T-cell (primary cell): Measurements from ENCODE around the gene RPS14. TPM values are rescaled to one million over a fixed set of nuclear protein-coding genes. Genes with fewer than 3 reads are reported as not detected.

Experiments
- ATAC-seq, 4 experiments: fragments of 200-7000 bp in 3 of 4; fragments of 150-1000 bp in 1 of 4; cut with Tn5 transposase; replicated peaks in 1 of 4; 1 replicate in 3 of 4; 2 replicates in 1 of 4; pipeline ENCODE4 v1.10.0; 2021; ENCODE audit warnings: moderate library complexity in 3 of 4, mild to moderate bottlenecking in 2 of 4, moderate number of reproducible peaks in 1 of 4
- CTCF ChIA-PET, 2 donors: fragments of 300-600 bp; sonication (Branson Sonifier 250); formaldehyde crosslinking; loops; one replicate each; lab custom pipeline; 2022; ENCODE audit warnings: antibody characterized with exemption in 2 of 2; lab: Charles Lee
- POLR2A ChIA-PET, 2 donors: fragments of 300-600 bp; sonication (Branson Sonifier 250); formaldehyde crosslinking; loops; one replicate each; lab custom pipeline; 2022; ENCODE audit warnings: antibody characterized with exemption in 2 of 2; lab: Charles Lee
- DNase-seq, 35 experiments: peaks; one replicate each; pipeline versions ENCODE4 v3.0.0 to v3.0.0-alpha.2; 2013 to 2023
- H3K27ac ChIP-seq: one replicate; pipeline ENCODE4 v1.5.1; 2013; ENCODE audit warnings: low read length
- H3K27me3 ChIP-seq, 2 experiments: replicated peaks in 1 of 2; 1 replicate in 1 of 2; 2 replicates in 1 of 2; pipeline versions ENCODE4 v1.6.1 to v1.7.0; 2013; ENCODE audit warnings: low read length in 1 of 2, mixed read lengths in 1 of 2; ENCODE audit not compliant: control insufficient read depth in 2 of 2, insufficient read depth in 2 of 2; ENCODE audit errors: extremely low read depth in 1 of 2
- H3K36me3 ChIP-seq, 2 donors: 1 replicate in 1 of 2; 2 replicates in 1 of 2; pipeline versions ENCODE4 v1.6.1 to v1.7.0; 2013; ENCODE audit warnings: low read length in 1 of 2; ENCODE audit not compliant: control insufficient read depth in 2 of 2, insufficient read depth in 1 of 2; ENCODE audit errors: extremely low read depth in 1 of 2
- H3K4me1 ChIP-seq, 2 experiments: 1 replicate in 1 of 2; 2 replicates in 1 of 2; pipeline versions ENCODE4 v1.6.1 to v1.7.0; 2013; ENCODE audit warnings: low read length in 2 of 2, mixed read lengths in 1 of 2; ENCODE audit not compliant: insufficient read depth in 2 of 2, control insufficient read depth in 1 of 2; ENCODE audit errors: extremely low read depth in 1 of 2
- H3K4me3 ChIP-seq, 2 donors: 1 replicate in 1 of 2; 2 replicates in 1 of 2; pipeline versions ENCODE4 v1.5.1 to v1.7.0; 2013; ENCODE audit warnings: mild to moderate bottlenecking in 2 of 2, low read length in 1 of 2, moderate library complexity in 1 of 2; ENCODE audit not compliant: control insufficient read depth in 1 of 2; ENCODE audit errors: extremely low read depth in 1 of 2
- H3K9me3 ChIP-seq: 2 replicates; pipeline ENCODE4 v1.7.0; 2013
- H3K27ac Mint-ChIP-seq, 2 donors: one replicate each; pipeline ENCODE4 v1.8.0; 2020 to 2021; ENCODE audit warnings: mild to moderate bottlenecking in 2 of 2, mixed read lengths in 2 of 2
- H3K27me3 Mint-ChIP-seq, 2 donors: one replicate each; pipeline ENCODE4 v1.8.0; 2021 to 2022; ENCODE audit warnings: mixed read lengths in 2 of 2
- H3K36me3 Mint-ChIP-seq: one replicate; pipeline ENCODE4 v1.8.0; 2021; ENCODE audit warnings: mixed read lengths
- H3K4me1 Mint-ChIP-seq, 3 donors: one replicate each; pipeline ENCODE4 v1.8.0; 2020 to 2022; ENCODE audit warnings: mixed read lengths in 3 of 3, mild to moderate bottlenecking in 1 of 3
- H3K4me3 Mint-ChIP-seq, 3 donors: one replicate each; pipeline ENCODE4 v1.8.0; 2020 to 2022; ENCODE audit warnings: mild to moderate bottlenecking in 3 of 3, mixed read lengths in 3 of 3, moderate library complexity in 3 of 3
- H3K9me3 Mint-ChIP-seq, 3 donors: one replicate each; pipeline ENCODE4 v1.8.0; 2020 to 2022; ENCODE audit warnings: mixed read lengths in 3 of 3
- WGBS: methylation state at CpG from one replicate; pipeline ENCODE4 v1.1.5; 2013; ENCODE audit warnings: missing lambda C conversion rate; ENCODE audit not compliant: insufficient coverage; 5-methylcytosine and 5-hydroxymethylcytosine counted together
- total RNA-seq, 35 experiments: library from RNA in 6 of 35; stranded (reverse) in 6 of 35; fragments of 120-200 nt in 1 of 35; gene quantifications; one replicate each; pipeline versions ENCODE4 v1.2.1 to v1.2.4 and lab custom pipeline; 2013 to 2026

RPS14 gene
- total RNA-seq, 5 donors from 2014 or later (not counting 1 experiment from before 2014, with no cell fraction given) = 4,124 to 5,450 (median 5,009) TPM

DNA sequence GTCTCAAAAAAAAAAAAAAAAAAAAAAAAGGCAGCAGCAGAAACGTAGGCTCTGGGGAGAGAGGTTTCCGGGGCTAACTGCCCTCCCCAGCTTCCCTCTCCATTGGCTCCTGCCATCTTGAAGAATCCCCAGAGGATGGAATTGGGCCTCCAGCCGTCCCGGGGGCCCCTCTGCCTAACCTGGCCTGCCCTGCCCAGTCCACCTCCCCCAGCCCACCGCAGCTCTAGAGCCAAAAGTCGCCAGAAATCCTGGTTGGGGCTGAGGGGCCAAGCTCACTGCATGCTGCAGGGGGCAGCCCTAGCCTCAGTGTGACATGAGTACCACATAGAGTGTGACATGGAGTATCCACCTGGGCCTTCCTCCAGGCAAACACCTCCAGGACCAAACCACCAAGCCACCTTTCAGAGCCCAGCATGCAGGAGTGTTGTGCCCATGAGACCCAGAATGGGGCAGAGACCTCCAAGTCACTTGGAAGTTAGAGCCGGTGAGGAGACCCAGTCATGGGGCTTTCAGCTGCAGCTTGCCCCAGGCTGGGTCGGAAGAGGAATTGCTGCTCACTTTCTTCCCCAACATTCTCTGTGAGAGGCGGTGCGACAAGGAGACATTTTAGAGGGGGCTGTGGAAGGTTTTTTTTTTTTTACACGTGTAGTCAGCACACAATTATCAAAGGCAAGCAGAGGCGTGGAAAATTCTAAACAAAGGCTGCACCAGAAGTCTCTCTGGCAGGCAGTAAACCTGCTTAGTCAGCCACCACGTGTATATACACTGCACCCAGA, 54.4 kb downstream of the RPS14 start:
- peaks cover 41% of the 10 kb centered on the region for H3K36me3 Mint-ChIP-seq

DNA sequence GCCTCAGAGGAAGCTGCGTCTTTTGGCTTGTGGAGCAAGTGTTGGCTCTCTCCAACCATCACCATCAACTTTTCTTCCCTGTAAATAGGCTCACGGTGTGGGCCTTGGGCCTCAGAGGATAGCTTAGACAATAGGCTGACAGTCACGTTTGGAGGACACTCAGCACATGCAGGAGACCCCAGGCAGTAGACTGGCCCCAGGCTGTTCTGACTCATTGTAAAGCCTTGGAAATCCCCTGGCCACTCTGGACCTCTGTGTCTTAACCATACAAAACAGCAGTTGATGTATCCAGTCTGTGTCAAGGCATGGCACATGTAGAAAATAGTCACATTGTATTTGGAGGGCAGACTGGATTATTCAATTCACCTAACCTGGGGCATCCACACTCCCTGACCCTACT, 55.4 kb downstream of the RPS14 start:
- H3K9me3 Mint-ChIP-seq = no peaks in the 10 kb centered on the region
- no peaks in the 10 kb centered on the region for H3K27me3 ChIP-seq
- peaks cover 43% of the 10 kb centered on the region for H3K36me3 Mint-ChIP-seq
- H3K27me3 Mint-ChIP-seq = no peaks in the 10 kb centered on the region
- H3K4me3 Mint-ChIP-seq = no peak overlapping the region
- no peak overlapping the region for H3K4me3 ChIP-seq
- ATAC-seq (no peak), DNase-seq (no peak)
- H3K9me3 ChIP-seq = no peaks in the 10 kb centered on the region
- 71% methylated on average over 2 of the region's 3 CpGs for WGBS
- H3K27ac Mint-ChIP-seq = no peak overlapping the region
- ChIA-PET CTCF (interaction anchor here in 1 of 2 donors (1.0 kb wide), 1 partner anchor 42 kb away, joined by 3 read pairs; no protein-coding TSS in a partner anchor), POLR2A (no interaction called here)
- H3K27ac ChIP-seq = no peak overlapping the region
- peaks cover 19 to 84% of the 10 kb centered on the region in 2 donors for H3K36me3 ChIP-seq
- H3K4me1 ChIP-seq = no peaks in the 10 kb centered on the region
- H3K4me1 Mint-ChIP-seq = no peaks in the 10 kb centered on the region

More for the DNA sequence above, 54.4 kb downstream of the RPS14 start:
- Histone ChIP-seq H3K4me1 (no peaks in the 10 kb centered on the region), H3K27ac (no peak overlapping the region), H3K27me3 (no peaks in the 10 kb centered on the region), H3K9me3 (no peaks in the 10 kb centered on the region), H3K36me3 (peaks cover 19 to 84% of the 10 kb centered on the region in 2 donors), H3K4me3 (no peak overlapping the region)
- Mint-ChIP-seq H3K4me3 (no peak overlapping the region), H3K4me1 (peaks cover 0 to 4% (median 0%) of the 10 kb centered on the region in 3 donors), H3K27ac (peak overlapping the region in 1 of 2 donors; percentile 25), H3K9me3 (no peaks in the 10 kb centered on the region), H3K27me3 (no peaks in the 10 kb centered on the region)
- WGBS = 79% methylated on average over 8 of the region's 13 CpGs
- ChIA-PET CTCF (interaction anchor here (0.7 to 1.0 kb wide), 2 partner anchors 16 to 36 kb away, joined by 6 to 7 read pairs; no protein-coding TSS in a partner anchor), POLR2A (interaction anchor here in 1 of 2 donors (1.4 kb wide), 1 partner anchor 10 kb away, joined by 3 read pairs; no protein-coding TSS in a partner anchor)
- no peak for DNase-seq
- peak in 2 of 4 experiments; percentile 3 to 24 for ATAC-seq

DNA sequence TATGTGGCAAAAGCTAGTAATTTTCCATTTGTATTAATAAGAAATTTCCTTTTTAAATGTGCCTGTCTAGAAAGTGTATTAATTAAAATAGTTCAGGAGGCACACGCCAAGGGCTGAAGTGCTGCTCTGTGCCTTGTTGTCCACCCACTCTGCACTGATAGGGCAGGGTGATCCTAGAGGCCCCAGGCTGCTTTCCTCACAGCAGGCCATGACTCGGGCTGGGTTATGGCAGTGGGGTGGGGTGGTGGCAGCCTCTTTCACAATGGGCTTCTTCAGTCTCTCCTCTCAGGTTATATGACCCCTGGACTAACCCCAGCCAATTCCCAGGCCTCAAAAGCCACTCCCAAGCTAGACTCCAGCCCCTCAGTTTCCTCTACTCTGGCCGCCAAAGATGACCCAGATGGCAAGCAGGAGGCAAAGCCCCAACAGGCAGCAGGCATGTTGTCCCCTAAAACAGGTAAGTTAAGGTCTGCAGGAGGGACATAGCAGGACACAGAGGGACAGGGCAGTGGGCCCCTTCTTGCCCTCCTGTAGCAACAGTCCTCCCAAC, 56.4 kb downstream of the RPS14 start:
- ATAC-seq (no peak), DNase-seq (no peak)
- ChIA-PET CTCF (no interaction called here), POLR2A (no interaction called here)
- Histone ChIP-seq H3K9me3 (no peaks in the 10 kb centered on the region), H3K36me3 (peaks cover 19 to 83% of the 10 kb centered on the region in 2 donors), H3K27ac (no peak overlapping the region), H3K27me3 (no peaks in the 10 kb centered on the region), H3K4me1 (no peaks in the 10 kb centered on the region), H3K4me3 (no peak overlapping the region)
- Mint-ChIP-seq H3K27me3 (no peaks in the 10 kb centered on the region), H3K36me3 (peaks cover 46% of the 10 kb centered on the region), H3K4me3 (no peak overlapping the region), H3K27ac (peak overlapping the region in 1 of 2 donors; percentile 12), H3K4me1 (no peaks in the 10 kb centered on the region), H3K9me3 (no peaks in the 10 kb centered on the region)
- WGBS = no CpG with 5 or more reads among the region's 3 CpGs

DNA sequence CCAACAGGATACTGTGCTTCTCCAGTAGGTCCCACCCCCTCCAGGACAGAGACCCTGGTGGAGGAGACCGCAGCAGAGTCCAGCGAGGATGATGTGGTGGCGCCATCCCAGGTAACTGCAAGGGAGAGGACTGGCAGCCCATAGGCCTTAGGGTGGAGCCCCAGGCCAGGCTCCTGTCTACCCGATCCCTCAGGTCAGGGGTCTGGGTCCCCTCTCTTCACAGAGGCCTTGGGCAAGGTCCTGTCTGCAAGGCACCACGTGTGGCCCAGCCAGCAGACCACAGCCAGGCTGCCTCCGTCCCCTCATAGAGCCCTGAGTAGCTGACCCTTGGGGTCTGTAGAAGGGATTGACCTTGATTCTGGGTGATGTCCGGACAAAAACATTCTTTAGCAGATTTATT, 56.9 kb downstream of the RPS14 start:
- ATAC-seq (no peak), DNase-seq (no peak)
- CTCF ChIA-PET = no interaction called here
- Histone ChIP-seq H3K4me1 (no peaks in the 10 kb centered on the region), H3K4me3 (no peak overlapping the region), H3K27me3 (no peaks in the 10 kb centered on the region), H3K9me3 (no peaks in the 10 kb centered on the region), H3K36me3 (peaks cover 19 to 85% of the 10 kb centered on the region in 2 donors), H3K27ac (no peak overlapping the region)
- H3K36me3 Mint-ChIP-seq = peaks cover 44% of the 10 kb centered on the region
- no peaks in the 10 kb centered on the region for H3K9me3 Mint-ChIP-seq
- no peaks in the 10 kb centered on the region for H3K27me3 Mint-ChIP-seq
- H3K4me3 Mint-ChIP-seq = no peak overlapping the region
- WGBS = 95% methylated on average over 5 of the region's 7 CpGs
- no peak overlapping the region for H3K27ac Mint-ChIP-seq
- POLR2A ChIA-PET = no interaction called here
- H3K4me1 Mint-ChIP-seq = no peaks in the 10 kb centered on the region

Other genes starting within 250 kb of the RPS14 start
- not detected for gene CAMK2A, start 160.0 kb downstream of the RPS14 start, total RNA-seq
- gene ARSI, start 146.8 kb downstream of the RPS14 start, total RNA-seq = under 1 TPM in 1 of 5 donors, not detected in 4; 0.09 TPM
- 10 to 100 TPM; 50.4 to 67.8 (median 58.4) TPM for gene TCOF1, start 92.0 kb downstream of the RPS14 start, total RNA-seq
- 100 to 1,000 TPM; 201 to 512 (median 406) TPM for gene CD74, start 36.8 kb downstream of the RPS14 start, total RNA-seq
- gene NDST1, start 58.4 kb upstream of the RPS14 start, total RNA-seq = 1 to 10 TPM in 3 of 5 donors, under 1 TPM in 2; 0.83 to 2.0 (median 1.2) TPM
- gene SYNPO, start 190.9 kb upstream of the RPS14 start, total RNA-seq = 1 to 10 TPM in 3 of 5 donors, under 1 TPM in 2; 0.09 to 1.9 (median 1.0) TPM
- gene MYOZ3, start 211.5 kb upstream of the RPS14 start, total RNA-seq = not detected